WI38 (cell line): ENCODE measurements around the gene NTMT2.

ENCODE experiments used
- H3K4me3 ChIP-seq: 2 replicates; pipeline ENCODE4 v1.5.1; 2011; ENCODE audit warnings: low read depth, mild to moderate bottlenecking, control low read depth, low read length
- TF ChIP-seq, protein P1 (sequence below): IDR thresholded peaks from 2 replicates; pipeline ENCODE4 v1.5.1; 2012; ENCODE audit warnings: low read depth, mild to moderate bottlenecking, control low read depth, low read length

Gene NTMT2

GRCh38 chr1:170205301-170205700 lies 59.5 kb downstream of the NTMT2 start:
- H3K4me3 ChIP-seq: no peak overlapping the region
- TF ChIP-seq, protein P1, sequence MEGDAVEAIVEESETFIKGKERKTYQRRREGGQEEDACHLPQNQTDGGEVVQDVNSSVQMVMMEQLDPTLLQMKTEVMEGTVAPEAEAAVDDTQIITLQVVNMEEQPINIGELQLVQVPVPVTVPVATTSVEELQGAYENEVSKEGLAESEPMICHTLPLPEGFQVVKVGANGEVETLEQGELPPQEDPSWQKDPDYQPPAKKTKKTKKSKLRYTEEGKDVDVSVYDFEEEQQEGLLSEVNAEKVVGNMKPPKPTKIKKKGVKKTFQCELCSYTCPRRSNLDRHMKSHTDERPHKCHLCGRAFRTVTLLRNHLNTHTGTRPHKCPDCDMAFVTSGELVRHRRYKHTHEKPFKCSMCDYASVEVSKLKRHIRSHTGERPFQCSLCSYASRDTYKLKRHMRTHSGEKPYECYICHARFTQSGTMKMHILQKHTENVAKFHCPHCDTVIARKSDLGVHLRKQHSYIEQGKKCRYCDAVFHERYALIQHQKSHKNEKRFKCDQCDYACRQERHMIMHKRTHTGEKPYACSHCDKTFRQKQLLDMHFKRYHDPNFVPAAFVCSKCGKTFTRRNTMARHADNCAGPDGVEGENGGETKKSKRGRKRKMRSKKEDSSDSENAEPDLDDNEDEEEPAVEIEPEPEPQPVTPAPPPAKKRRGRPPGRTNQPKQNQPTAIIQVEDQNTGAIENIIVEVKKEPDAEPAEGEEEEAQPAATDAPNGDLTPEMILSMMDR: no peak

DNA sequence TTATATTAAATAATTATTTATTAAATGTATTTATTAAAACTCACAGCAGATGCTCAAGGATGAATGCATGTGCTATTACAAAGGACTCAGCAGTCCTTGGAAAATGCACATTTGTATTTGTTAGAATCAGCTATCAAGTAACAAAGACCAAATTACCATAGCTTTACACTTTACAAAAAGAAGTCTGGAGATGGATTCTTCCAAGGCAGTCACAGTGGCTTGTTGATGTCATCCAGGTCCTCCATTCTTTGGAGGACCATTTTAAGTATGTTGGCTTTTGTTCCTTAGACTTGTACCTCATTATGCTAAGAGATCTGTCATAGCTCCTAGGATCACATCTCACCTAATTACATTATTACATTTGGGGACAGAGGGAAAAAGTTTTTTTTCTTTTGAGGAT lies 63.4 kb downstream of the NTMT2 start:
- TF ChIP-seq, protein P1: no peak
- no peak overlapping the region for H3K4me3 ChIP-seq

- TF ChIP-seq, protein P1: no peak
- no peak overlapping the region for H3K4me3 ChIP-seq
Measured at GRCh38 chr1:170210142-170210541, 64.4 kb downstream of the NTMT2 start.

GRCh38 chr1:170213596-170213995 lies 67.8 kb downstream of the NTMT2 start:
- no peak overlapping the region for H3K4me3 ChIP-seq
- TF ChIP-seq, protein P1: no peak

GRCh38 chr1:170214117-170215032 lies 68.6 kb downstream of the NTMT2 start:
- TF ChIP-seq, protein P1: no peak

GRCh38 chr1:170215072-170215885 lies 69.5 kb downstream of the NTMT2 start:
- no peak overlapping the region for H3K4me3 ChIP-seq
- TF ChIP-seq, protein P1: no peak

More at GRCh38 chr1:170214117-170215032, 68.6 kb downstream of the NTMT2 start:
- H3K4me3 ChIP-seq: no peak overlapping the region
